Measurements from ENCODE around the gene PSMG2. TPM values are rescaled to one million over a fixed set of nuclear protein-coding genes. Genes with fewer than 3 reads are reported as not detected.

PSMG2 gene
- total RNA-seq, 1 donor from 2014 or later, result 52.8 TPM

DNA sequence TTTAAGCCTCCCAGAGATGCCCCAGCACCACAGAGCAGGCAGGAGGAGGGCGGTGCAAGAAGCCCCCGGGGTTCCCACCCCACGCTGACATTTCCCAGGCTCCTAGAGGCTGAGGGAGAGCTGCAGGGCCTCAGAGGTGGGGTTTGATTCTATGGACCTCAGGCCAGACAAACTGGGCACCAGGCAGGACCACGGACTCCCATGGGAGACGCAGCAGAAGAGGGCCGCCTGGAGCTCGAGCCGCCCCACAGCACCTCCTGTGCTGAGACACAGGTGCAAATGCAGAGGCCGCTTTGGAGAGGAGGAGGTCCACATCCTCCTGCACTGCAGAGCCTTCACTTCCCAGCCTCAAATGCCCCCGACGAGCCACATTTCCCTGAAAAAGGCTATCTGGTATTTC lies 62.7 kb downstream of the PSMG2 start:
- DNase-seq (ENCODE audit: low read depth), result no peak

DNA sequence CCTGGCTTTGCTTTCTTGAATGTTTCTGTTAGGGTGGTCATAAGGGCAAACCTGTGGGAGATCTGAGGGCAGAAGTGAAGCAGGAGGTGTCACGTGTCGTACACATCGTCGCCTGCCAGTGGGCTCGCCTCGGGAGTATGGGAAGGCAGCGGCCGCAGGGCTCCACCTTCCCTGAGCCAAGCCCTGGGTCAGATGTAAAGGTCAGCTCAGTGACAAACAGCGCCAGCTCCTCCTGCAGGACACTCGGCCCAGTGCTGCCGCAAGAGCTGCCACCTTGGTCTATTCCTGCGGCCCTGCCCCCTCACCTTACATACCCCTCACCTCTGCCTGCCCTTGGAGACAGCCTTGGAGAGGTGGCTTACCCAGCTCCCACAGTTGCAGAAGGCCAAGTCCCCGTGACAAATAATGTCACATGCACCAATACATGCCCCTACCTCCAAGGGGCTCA lies 64.2 kb downstream of the PSMG2 start:
- no peak for DNase-seq (ENCODE audit: low read depth)

DNA sequence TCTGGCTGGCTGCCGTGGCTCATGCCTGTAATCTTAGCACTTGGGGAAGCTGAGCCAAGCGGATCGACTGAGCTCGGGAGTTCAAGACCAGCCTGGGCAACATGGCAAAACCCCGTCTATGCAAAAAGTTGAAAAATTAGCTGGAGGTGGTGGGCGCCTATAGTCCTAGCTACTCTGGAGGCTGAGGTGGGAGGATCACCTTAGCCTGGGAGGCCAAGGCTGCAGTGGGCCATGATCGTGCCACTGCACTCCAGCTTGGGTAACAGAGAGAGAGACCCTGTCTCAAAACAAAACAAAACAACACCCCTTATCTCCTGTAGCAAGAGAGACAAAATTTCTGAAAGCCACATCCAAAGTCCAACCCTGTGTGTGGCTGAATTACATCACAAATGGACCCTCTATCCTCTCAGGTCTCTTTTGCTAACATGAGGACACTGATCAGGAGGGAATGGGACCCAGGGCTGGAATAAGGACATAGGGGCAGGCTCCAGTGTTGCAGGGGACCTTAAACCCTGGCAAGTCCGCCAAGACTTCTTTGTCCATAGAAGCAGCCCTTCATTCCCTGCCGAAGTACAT lies 64.8 kb downstream of the PSMG2 start:
- no peak for DNase-seq (ENCODE audit: low read depth)

DNA sequence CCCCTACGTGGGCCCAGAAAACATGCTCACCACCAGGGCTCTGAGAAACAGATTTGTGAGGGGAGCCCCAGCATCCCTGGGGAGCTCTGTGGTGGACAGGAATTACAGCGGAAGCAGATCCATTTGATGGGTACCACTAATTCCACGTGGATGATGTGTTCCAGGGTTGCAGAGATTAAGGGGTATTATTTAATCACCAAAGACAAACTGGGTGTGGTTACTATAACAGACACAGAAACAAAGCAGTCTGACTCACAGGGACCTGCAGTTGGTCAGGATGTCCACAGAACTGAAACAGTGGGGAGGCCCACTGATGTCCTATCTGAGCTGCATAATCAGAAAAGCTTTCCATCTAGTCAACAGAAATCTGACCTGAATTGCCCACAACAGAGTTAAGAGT lies 65.8 kb downstream of the PSMG2 start:
- no peak for DNase-seq (ENCODE audit: low read depth)

DNA sequence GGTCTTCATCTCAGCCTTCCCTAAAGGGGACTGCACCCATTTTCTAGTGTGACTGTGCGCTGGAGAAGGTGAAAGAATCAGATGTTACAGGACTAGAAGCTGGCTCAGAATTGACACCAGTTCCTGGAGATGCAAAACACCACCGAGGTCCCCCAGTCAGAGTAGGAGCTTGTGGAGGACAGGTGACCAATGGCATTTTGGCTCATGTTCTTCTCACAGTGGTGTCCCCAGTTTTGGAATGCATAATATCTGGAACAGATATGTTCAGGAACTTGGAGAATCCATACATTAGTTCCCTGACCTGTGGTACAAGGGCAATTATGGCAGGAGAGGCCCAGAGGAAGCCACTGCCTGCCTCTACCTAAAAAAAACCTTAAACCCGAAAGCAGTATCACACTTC lies 66.3 kb downstream of the PSMG2 start:
- no peak for DNase-seq (ENCODE audit: low read depth)

DNA sequence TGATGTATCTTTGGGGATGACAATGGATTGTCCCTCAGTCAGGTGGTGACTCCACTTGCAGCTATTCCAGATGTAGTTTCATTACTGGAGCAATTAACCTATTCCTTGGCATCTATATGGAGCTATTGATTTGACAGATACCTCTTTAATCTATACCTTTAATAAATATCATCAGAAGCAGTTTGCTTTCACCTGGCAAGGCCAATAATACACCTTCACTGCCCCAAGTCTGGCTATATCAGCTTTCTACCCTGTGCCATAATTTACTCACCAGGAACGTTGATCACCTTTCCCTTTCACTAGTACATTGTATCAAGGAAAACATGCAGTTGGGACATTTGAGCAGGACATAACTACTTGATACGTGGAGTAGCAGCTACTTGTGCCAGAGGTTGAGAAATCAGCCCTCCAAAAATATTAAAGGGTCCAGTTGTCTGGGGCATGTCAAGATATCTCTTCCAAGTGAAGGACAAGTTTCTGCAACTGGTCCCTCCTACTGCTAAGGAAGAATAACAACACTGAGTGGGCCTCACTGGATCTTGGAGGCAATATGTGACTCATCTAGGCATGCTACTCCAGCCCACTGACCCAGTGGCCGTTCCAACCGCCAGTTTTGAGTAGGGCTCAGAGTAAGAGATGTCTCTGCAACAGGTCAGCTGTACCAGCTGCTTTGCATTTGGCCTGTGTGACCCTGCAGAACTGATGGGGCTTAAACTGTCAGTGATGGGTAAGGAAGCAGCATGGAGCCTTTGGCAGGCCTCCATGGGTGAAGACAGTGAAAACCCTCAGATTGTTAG lies 67.0 kb downstream of the PSMG2 start:
- peak; percentile 11 for DNase-seq (ENCODE audit: low read depth)

DNA sequence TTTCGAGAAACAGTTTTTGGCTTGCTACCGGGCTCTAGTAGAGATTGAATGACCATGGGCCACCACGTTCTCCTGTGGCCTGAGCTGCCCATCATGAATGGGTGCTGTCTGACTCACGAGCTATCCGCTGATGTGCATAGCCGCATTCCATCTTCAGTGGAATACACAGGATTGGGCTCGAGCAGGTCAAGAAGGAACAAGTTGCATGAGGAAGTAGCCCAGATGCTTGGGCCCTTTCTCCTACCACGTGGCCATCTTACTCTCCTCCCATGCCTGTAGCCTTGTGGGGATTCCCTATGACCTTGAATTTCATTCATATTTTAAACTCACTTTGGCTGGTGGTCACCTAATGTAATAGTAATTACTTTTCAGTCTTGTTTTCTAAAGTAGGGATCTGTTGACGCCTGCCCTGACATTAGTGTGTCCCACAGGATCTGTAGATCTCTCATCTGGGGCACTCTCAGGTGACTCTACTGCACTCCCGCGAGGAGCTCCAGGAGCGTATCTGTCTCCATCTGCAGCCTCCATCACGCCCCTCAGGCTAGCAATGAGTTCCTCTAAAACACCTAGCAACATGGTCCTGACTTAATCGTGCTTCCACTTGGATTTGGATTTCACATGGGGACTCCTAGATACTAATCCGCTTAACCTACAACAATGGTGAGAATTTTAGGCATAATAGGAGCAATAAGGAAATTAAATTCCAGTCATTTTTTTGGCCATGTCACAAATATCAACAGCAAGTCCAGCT lies 67.8 kb downstream of the PSMG2 start:
- DNase-seq (ENCODE audit: low read depth), result no peak

DNA sequence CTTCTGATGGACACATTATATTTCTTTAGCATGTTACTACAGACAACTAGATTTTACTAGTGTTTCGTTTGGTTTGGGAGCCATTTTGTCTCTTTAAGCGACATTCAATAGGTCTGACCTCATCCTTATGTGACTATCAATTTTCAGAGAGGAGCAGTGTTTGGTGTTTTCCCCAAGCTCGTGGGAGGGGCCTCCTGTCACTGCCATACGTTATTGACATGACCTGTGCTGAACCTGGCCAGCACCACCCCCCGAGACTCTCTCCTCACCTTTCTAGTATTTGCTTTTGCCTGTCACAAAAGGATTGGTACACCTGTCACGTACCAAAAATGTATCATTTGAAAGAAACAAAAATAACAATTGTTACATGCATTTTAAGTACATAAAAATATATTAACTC lies 69.3 kb downstream of the PSMG2 start:
- DNase-seq (ENCODE audit: low read depth), result no peak

DNA sequence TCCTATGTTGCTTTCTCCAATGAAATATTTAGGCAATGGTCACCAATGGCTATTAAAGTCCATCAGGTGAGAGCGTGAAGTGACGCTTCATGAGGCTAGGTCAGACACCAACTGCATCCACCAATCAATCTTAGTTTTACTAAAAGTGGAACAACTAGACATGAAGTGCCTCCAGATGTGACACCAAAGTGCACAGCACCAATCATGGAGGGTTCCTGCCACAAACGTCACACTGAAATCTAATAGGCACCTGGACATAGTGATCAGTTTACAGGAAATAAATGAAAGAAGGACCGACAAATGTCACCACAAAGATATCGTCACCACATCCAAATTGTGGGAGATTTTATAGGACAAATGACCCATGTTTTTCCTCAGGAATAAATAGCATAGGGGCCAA lies 70.5 kb downstream of the PSMG2 start:
- DNase-seq (ENCODE audit: low read depth), result no peak

DNA sequence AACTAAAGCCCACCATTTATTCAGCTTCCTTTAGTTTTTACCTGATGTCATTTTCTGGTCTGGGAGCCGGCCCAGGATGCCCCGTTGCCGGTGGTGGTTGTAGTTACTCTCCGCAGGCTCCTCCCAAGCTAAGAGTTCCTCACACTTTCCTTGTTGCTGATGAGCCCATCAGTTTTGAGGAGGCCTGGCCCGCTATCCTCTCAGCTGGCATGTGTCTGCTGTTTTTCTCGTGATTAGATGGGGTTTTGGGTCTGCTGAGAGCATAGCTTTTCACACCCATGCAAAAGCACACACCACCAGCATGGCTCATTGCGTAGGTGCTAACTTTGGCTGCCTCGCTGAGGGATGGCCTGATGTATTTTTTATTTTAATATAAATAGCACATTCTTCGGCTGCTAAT lies 72.1 kb downstream of the PSMG2 start:
- DNase-seq (ENCODE audit: low read depth), result no peak

Other genes with a start within 250 kb of the PSMG2 start
- 30.0 and 45.9 TPM in 2 replicates for gene SPIRE1, start 44.9 kb upstream of the PSMG2 start, total RNA-seq
- gene CEP76, start 319 bp upstream of the PSMG2 start, total RNA-seq, result 13.7 and 14.3 TPM in 2 replicates
- 32.0 and 51.6 TPM in 2 replicates for gene PTPN2, start 181.2 kb downstream of the PSMG2 start, total RNA-seq
- gene SEH1L, start 245.0 kb downstream of the PSMG2 start, total RNA-seq, result 66.8 and 101 TPM in 2 replicates